ENCODE measurements around the gene TMEM220.

Gene TMEM220

DNA sequence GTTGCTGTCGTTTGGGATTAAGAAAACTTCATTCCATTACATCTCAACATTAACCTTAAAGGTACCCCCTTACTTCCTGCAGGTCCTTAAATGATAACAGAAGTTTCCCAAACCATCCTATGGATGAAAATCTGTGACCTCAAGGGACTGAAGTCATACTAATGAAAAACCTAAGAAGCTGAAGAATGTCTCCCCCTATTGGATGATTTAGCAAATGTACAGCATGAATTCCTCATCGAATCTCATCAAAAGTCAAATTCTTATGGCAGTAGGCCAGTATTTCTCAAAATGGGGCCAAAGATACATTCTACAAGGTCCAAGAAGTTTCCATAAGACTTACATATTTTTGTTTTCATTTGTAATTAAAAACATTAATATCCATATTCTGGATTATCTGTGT, 46.0 kb downstream of the TMEM220 start:
- ChIA-PET CTCF (interaction anchor here (0.6 to 1.8 kb wide), 2 partner anchors 37 to 52 kb away, joined by 3 to 6 read pairs; no protein-coding TSS in a partner anchor), POLR2A (no interaction called here)
- TF ChIP-seq L3MBTL2 (conservative IDR thresholded peaks at IDR 0.05) = no peak
- TF ChIP-seq BHLHE40 (IDR thresholded peaks at IDR 0.05; ENCODE audit: borderline replicate concordance) = no peak
- peak; percentile 33 for DNase-seq (ENCODE audit: extremely low spot score)

DNA sequence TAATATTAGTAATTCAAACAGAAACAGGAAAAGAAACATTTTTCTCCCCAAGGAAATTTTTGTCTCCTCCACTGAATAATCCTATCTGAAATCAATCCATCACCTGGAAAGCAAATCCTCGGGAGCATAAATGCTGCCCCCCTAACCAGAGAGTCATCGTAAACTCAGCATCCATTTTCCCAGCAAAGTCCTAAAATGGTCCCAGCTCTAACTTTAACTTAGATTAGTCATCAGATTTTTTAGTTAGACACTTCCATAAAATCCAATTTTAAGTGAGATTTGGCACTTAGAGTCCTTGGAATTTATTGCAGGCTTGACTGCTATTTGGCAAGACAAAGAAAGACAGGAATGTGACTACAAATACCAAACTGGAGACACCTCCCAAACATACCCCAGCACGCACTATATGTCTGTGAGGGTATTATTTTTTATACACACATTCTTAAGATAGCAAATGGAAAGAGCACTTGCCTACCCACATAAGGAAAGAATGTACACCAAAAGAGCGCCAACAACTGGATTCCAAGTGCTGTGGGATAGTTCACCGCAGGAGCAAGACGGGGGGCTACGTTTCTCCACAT, 47.9 kb downstream of the TMEM220 start:
- DNase-seq (ENCODE audit: extremely low spot score) = no peak
- ChIA-PET POLR2A (no interaction called here), CTCF (no interaction called here)
- TF ChIP-seq CTBP1 (IDR thresholded peaks at IDR 0.05; ENCODE audit: borderline replicate concordance) = no peak

DNA sequence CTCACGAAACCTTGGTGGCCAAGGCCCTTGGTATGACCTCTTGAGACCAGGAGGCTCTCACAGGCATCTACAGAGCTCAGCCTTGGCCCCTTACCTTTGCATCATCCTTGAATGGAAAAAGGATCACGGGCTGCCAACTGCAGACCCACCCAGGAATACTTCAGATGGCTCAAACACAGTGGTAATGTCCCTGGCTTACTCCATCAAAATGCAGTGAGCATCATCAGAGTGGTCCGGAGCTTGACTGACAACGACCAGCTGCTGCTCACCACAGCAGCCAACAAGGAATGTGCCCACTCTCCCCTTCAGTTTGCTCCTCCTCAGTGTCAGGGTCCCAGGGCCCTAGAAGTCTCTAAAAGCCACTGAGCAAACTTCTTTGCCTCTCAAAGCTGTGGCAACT, 55.1 kb downstream of the TMEM220 start:
- no peak for DNase-seq (ENCODE audit: extremely low spot score)
- CTCF ChIA-PET = no interaction called here

DNA sequence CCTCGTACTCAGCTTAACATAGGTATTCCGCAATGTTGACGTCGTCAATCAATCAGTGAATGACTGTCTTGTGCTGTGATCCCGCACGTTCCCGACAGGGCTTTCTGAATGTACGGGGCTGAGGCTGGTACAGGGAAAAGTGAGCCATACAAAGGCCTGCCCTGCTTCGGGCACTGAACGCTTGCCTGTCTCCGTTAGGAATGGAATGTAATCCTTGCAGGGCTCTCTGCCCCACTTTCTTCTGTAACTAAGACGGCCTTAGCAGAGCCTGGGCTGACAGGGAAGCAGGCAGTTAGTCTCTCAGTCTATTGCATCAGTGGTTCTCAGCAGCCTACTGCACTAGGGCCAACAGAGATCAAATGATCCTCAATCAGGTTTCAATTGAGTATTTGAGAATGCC, 56.5 kb downstream of the TMEM220 start:
- CTCF ChIA-PET = no interaction called here
- POLR2A ChIA-PET = no interaction called here
- DNase-seq (ENCODE audit: extremely low spot score) = no peak
- TF ChIP-seq L3MBTL2 (conservative IDR thresholded peaks at IDR 0.05) (no peak), FOXA1 (IDR thresholded peaks at IDR 0.05) (no peak)

More for the DNA sequence above, 55.1 kb downstream of the TMEM220 start:
- POLR2A ChIA-PET = no interaction called here
- no peak for TF ChIP-seq LEF1 (IDR thresholded peaks at IDR 0.05; ENCODE audit: borderline replicate concordance)
- TF ChIP-seq NFRKB (IDR thresholded peaks at IDR 0.05) = no peak
- no peak for TF ChIP-seq BHLHE40 (IDR thresholded peaks at IDR 0.05; ENCODE audit: borderline replicate concordance)
- no peak for TF ChIP-seq FOXM1 (IDR thresholded peaks at IDR 0.05; ENCODE audit: borderline replicate concordance)
- no peak for TF ChIP-seq ZNF384 (IDR thresholded peaks at IDR 0.05)

DNA sequence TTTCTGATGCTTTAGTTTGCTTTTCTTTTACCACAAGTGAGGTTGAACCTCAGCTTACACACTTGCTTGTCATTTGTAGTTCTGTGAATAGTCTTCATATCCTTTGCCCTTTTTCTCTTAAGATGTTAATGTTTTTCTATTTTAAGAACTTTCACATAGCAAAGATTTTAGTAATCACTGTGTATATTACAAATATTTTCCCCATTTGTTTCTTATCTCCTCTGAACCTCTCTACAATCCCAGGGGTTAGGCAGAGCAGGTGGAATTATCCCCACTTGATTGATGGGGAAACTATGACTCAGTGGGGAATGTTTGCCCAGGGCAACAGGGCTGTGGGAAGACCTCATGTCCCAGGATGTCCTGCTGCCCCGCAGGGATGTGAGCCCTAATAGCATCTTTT, 61.0 kb downstream of the TMEM220 start:
- DNase-seq (ENCODE audit: extremely low spot score) = no peak
- ChIA-PET POLR2A (no interaction called here), CTCF (no interaction called here)
- TF ChIP-seq L3MBTL2 (conservative IDR thresholded peaks at IDR 0.05) = no peak
- TF ChIP-seq, protein P1, sequence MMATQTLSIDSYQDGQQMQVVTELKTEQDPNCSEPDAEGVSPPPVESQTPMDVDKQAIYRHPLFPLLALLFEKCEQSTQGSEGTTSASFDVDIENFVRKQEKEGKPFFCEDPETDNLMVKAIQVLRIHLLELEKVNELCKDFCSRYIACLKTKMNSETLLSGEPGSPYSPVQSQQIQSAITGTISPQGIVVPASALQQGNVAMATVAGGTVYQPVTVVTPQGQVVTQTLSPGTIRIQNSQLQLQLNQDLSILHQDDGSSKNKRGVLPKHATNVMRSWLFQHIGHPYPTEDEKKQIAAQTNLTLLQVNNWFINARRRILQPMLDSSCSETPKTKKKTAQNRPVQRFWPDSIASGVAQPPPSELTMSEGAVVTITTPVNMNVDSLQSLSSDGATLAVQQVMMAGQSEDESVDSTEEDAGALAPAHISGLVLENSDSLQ (IDR thresholded peaks at IDR 0.05) = no peak
- no peak for TF ChIP-seq FOXK2 (IDR thresholded peaks at IDR 0.05)
- TF ChIP-seq BHLHE40 (IDR thresholded peaks at IDR 0.05; ENCODE audit: borderline replicate concordance) = no peak
- TF ChIP-seq ARNT (IDR thresholded peaks at IDR 0.05) = no peak
- no peak for TF ChIP-seq NFRKB (IDR thresholded peaks at IDR 0.05)
- no peak for TF ChIP-seq FOXA1 (IDR thresholded peaks at IDR 0.05)
- no peak for TF ChIP-seq ELF4 (IDR thresholded peaks at IDR 0.05)
- TF ChIP-seq SUZ12 (IDR thresholded peaks at IDR 0.05) = no peak
- no peak for TF ChIP-seq ZNF384 (IDR thresholded peaks at IDR 0.05)
- TF ChIP-seq SP1 (IDR thresholded peaks at IDR 0.05) = no peak
- no peak for TF ChIP-seq CTBP1 (IDR thresholded peaks at IDR 0.05; ENCODE audit: borderline replicate concordance)

DNA sequence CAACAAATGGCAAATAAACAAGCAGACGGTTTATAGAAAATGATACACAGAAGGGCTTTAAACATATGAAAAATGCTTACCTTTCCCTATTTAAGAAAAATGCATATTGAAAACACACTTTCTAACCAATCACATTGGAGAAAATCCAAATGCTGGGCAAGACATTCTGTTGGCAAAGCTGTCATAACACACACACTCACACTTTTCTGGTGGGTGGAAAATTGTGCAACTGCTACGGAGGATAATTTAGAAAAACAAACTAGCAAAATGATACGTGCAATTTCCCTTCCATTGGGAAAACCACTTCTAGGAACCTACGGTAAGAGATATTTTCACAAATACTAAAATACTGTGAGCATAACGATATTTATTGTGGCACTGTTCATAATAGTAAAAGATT, 62.9 kb downstream of the TMEM220 start:
- DNase-seq (ENCODE audit: extremely low spot score) = no peak
- ChIA-PET CTCF (no interaction called here), POLR2A (no interaction called here)
- TF ChIP-seq SP1 (IDR thresholded peaks at IDR 0.05) (no peak), NFRKB (IDR thresholded peaks at IDR 0.05) (no peak), TARDBP (IDR thresholded peaks at IDR 0.05) (no peak), FOXM1 (IDR thresholded peaks at IDR 0.05; ENCODE audit: borderline replicate concordance) (no peak), L3MBTL2 (conservative IDR thresholded peaks at IDR 0.05) (no peak), FOXA1 (IDR thresholded peaks at IDR 0.05) (no peak), FOXK2 (IDR thresholded peaks at IDR 0.05) (no peak), ZNF384 (IDR thresholded peaks at IDR 0.05) (no peak), LEF1 (IDR thresholded peaks at IDR 0.05; ENCODE audit: borderline replicate concordance) (no peak), BHLHE40 (IDR thresholded peaks at IDR 0.05; ENCODE audit: borderline replicate concordance) (no peak), ARNT (IDR thresholded peaks at IDR 0.05) (no peak), CTBP1 (IDR thresholded peaks at IDR 0.05; ENCODE audit: borderline replicate concordance) (no peak), SUZ12 (IDR thresholded peaks at IDR 0.05) (no peak), ELF4 (IDR thresholded peaks at IDR 0.05) (no peak), HDGF (IDR thresholded peaks at IDR 0.05; ENCODE audit: borderline replicate concordance) (no peak)
- TF ChIP-seq, protein P1 (IDR thresholded peaks at IDR 0.05) = no peak

DNA sequence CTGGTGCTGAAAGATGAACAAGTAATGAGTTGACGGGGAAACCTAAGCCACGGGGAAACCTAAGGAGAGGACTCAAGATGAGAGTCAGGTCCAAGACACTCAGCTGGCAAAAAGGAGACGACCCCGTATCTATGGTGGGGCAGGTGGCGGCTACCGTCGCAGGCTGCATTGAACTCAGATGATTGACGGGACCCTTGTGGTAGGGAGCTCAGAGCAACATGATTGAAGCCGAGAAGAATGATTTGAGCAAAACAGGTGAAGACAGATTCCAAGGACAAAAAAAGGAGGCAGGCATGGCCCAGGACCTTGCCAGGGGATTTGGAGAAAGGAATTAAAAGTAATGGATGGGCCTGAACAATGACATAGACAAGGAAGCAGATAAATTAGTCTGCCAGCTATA, 65.3 kb downstream of the TMEM220 start:
- no peak for TF ChIP-seq SP1 (IDR thresholded peaks at IDR 0.05)
- TF ChIP-seq ELF4 (IDR thresholded peaks at IDR 0.05) = no peak
- no peak for TF ChIP-seq NFRKB (IDR thresholded peaks at IDR 0.05)
- no peak for TF ChIP-seq ARNT (IDR thresholded peaks at IDR 0.05)
- no peak for TF ChIP-seq CTBP1 (IDR thresholded peaks at IDR 0.05; ENCODE audit: borderline replicate concordance)
- no peak for TF ChIP-seq SUZ12 (IDR thresholded peaks at IDR 0.05)
- TF ChIP-seq FOXM1 (IDR thresholded peaks at IDR 0.05; ENCODE audit: borderline replicate concordance) = no peak
- no peak for TF ChIP-seq BHLHE40 (IDR thresholded peaks at IDR 0.05; ENCODE audit: borderline replicate concordance)
- no peak for DNase-seq (ENCODE audit: extremely low spot score)
- CTCF ChIA-PET = interaction anchor here (0.7 to 1.1 kb wide), 3 partner anchors 12 to 33 kb away, joined by 3 to 4 read pairs (median 3); no protein-coding TSS in a partner anchor
- POLR2A ChIA-PET = no interaction called here

All from HEK293T (cell line).